Gastroesophageal sphincter (tissue), 4 donors: ENCODE data around the gene ADGRB2. TPM values are rescaled to one million over a fixed set of nuclear protein-coding genes. Genes with fewer than 3 reads are reported as not detected.

ENCODE experiments used
- ATAC-seq: fragments of 150-250 bp; one replicate; pipeline ENCODE4 v1.9.1; 2016; ENCODE audit warnings: mild to moderate bottlenecking, moderate library complexity
- H3K27ac ChIP-seq, 4 donors: fragments of 200-600 bp; sonication (generic) in 3 of 4; 1 replicate in 3 of 4; 2 replicates in 1 of 4; pipeline ENCODE4 v1.5.1; 2016 to 2019
- H3K27me3 ChIP-seq: fragments of 200-600 bp; sonication (generic); one replicate; pipeline ENCODE4 v1.5.1; 2019
- H3K36me3 ChIP-seq, 2 donors: fragments of 200-600 bp; sonication (generic); one replicate each; pipeline ENCODE4 v1.5.1; 2019; ENCODE audit warnings: control low read depth in 1 of 2
- H3K4me1 ChIP-seq, 3 donors: fragments of 200-600 bp; sonication (generic); 1 replicate in 2 of 3; 2 replicates in 1 of 3; pipeline ENCODE4 v1.5.1; 2016 to 2019; ENCODE audit warnings: control low read depth in 2 of 3
- H3K4me3 ChIP-seq, 2 donors: fragments of 200-600 bp; sonication (generic); one replicate each; pipeline ENCODE4 v1.5.1; 2019; ENCODE audit warnings: mild to moderate bottlenecking in 1 of 2, moderate library complexity in 1 of 2
- H3K9me3 ChIP-seq, 3 donors: fragments of 200-600 bp; sonication (generic); one replicate each; pipeline ENCODE4 v1.5.1; 2017 to 2019; ENCODE audit warnings: control low read depth in 2 of 3
- CTCF ChIP-seq, 4 experiments: fragments of 200-600 bp in 2 of 4; fragments of 450-650 bp in 2 of 4; sonication (generic) in 1 of 4; IDR thresholded peaks; one replicate each; pipeline ENCODE4 v1.5.1; 2017 to 2019; ENCODE audit warnings: antibody characterized with exemption in 4 of 4, mild to moderate bottlenecking in 2 of 4, moderate library complexity in 2 of 4
- EP300 ChIP-seq: sonication (generic); formaldehyde crosslinking; IDR thresholded peaks from one replicate; pipeline ENCODE4 v1.6.1; 2017; ENCODE audit warnings: antibody characterized with exemption, mild to moderate bottlenecking
- POLR2A ChIP-seq, 2 donors: fragments of 450-650 bp; IDR thresholded peaks; one replicate each; pipeline ENCODE4 v1.6.1; 2017; ENCODE audit warnings: antibody characterized with exemption in 2 of 2, mild to moderate bottlenecking in 2 of 2, moderate library complexity in 1 of 2
- POLR2AphosphoS5 ChIP-seq: sonication (generic); formaldehyde crosslinking; IDR thresholded peaks from one replicate; pipeline ENCODE4 v1.6.1; 2017; ENCODE audit warnings: antibody characterized with exemption
- WGBS, 2 donors: methylation state at CpG; one replicate each; pipeline ENCODE4 v1.1.5; 2018; ENCODE audit warnings: low coverage in 1 of 2; 5-methylcytosine and 5-hydroxymethylcytosine counted together
- total RNA-seq, 4 donors: library from RNA; depleted of rRNA; stranded (reverse); fragments of >200 nt; gene quantifications; one replicate each; pipeline ENCODE4 v1.1.0, GENCODE V29; 2016

ADGRB2 gene
- total RNA-seq, 4 donors from 2014 or later = 1.7 to 6.0 (median 3.2) TPM

- H3K36me3 ChIP-seq = no peaks in the 10 kb centered on the region
- ATAC-seq = peak; percentile 23
- peaks cover 0 to 25% (median 14%) of the 10 kb centered on the region in 3 donors for H3K4me1 ChIP-seq
- peaks cover 66% of the 10 kb centered on the region for H3K27me3 ChIP-seq
- H3K4me3 ChIP-seq = peak overlapping the region in 1 of 2 donors; percentile 34
- no peak overlapping the region for H3K27ac ChIP-seq
- TF ChIP-seq CTCF (IDR thresholded peaks at IDR 0.05) (peak in 3 of 4 experiments; percentile 3 to 23 (median 8)), POLR2AphosphoS5 (no peak), EP300 (no peak), POLR2A (IDR thresholded peaks at IDR 0.05) (no peak)
- H3K9me3 ChIP-seq = no peaks in the 10 kb centered on the region
- 0% methylated on average over 2 of the region's 68 CpGs; no CpG with 5 or more reads in 1 of the 2 donors for WGBS, 2 donors
Observed at GRCh38 chr1:31771891-31772668, 7.9 kb upstream of the ADGRB2 start.

- WGBS, 2 donors = no CpG with 5 or more reads among the region's 12 CpGs
- Histone ChIP-seq H3K36me3 (no peaks in the 10 kb centered on the region), H3K4me1 (peaks cover 0 to 28% (median 14%) of the 10 kb centered on the region in 3 donors), H3K27me3 (peaks cover 43% of the 10 kb centered on the region), H3K9me3 (no peaks in the 10 kb centered on the region), H3K4me3 (no peak overlapping the region), H3K27ac (no peak overlapping the region)
- no peak for ATAC-seq
- TF ChIP-seq POLR2AphosphoS5 = no peak
Observed at GRCh38 chr1:31769720-31770390, 5.7 kb upstream of the ADGRB2 start.

GRCh38 chr1:31768939-31769704, 5.0 kb upstream of the ADGRB2 start:
- TF ChIP-seq POLR2A (IDR thresholded peaks at IDR 0.05) (no peak), POLR2AphosphoS5 (no peak), CTCF (IDR thresholded peaks at IDR 0.05) (no peak), EP300 (no peak)
- H3K4me3 ChIP-seq = no peak overlapping the region
- peaks cover 0 to 35% (median 18%) of the 10 kb centered on the region in 3 donors for H3K4me1 ChIP-seq
- no peak overlapping the region for H3K27ac ChIP-seq
- WGBS, 2 donors = 66 to 68% methylated on average over 4 of the region's 5 CpGs
- no peaks in the 10 kb centered on the region for H3K36me3 ChIP-seq
- H3K27me3 ChIP-seq = peaks cover 36% of the 10 kb centered on the region
- no peaks in the 10 kb centered on the region for H3K9me3 ChIP-seq
- no peak for ATAC-seq

GRCh38 chr1:31768407-31768907, 4.3 kb upstream of the ADGRB2 start:
- TF ChIP-seq POLR2A (IDR thresholded peaks at IDR 0.05) (no peak), EP300 (no peak)
- no peak overlapping the region for H3K4me3 ChIP-seq
- no peak for ATAC-seq
- H3K27ac ChIP-seq = no peak overlapping the region
- WGBS, 2 donors = 73 to 79% methylated on average over 2 of the region's 2 CpGs
- H3K27me3 ChIP-seq = peaks cover 32% of the 10 kb centered on the region
- H3K4me1 ChIP-seq = peaks cover 0 to 39% (median 21%) of the 10 kb centered on the region in 3 donors
- H3K9me3 ChIP-seq = no peaks in the 10 kb centered on the region
- no peaks in the 10 kb centered on the region for H3K36me3 ChIP-seq

- WGBS, 2 donors = 63 to 75% methylated on average over 4 to 6 of the region's 7 CpGs
Observed at GRCh38 chr1:31767225-31767624, 3.1 kb upstream of the ADGRB2 start.

More at GRCh38 chr1:31767225-31767624, 3.1 kb upstream of the ADGRB2 start:
- Histone ChIP-seq H3K27me3 (peaks cover 32% of the 10 kb centered on the region), H3K27ac (no peak overlapping the region), H3K36me3 (no peaks in the 10 kb centered on the region), H3K4me1 (peaks cover 0 to 42% (median 25%) of the 10 kb centered on the region in 3 donors), H3K4me3 (no peak overlapping the region), H3K9me3 (no peaks in the 10 kb centered on the region)
- TF ChIP-seq POLR2AphosphoS5 (no peak), CTCF (IDR thresholded peaks at IDR 0.05) (no peak), POLR2A (IDR thresholded peaks at IDR 0.05) (no peak), EP300 (no peak)
- ATAC-seq = no peak
